Gastroesophageal sphincter (tissue), 4 donors: Measurements from ENCODE around the gene EPHB3. TPM values are rescaled to one million over a fixed set of nuclear protein-coding genes. Genes with fewer than 3 reads are reported as not detected.

Source experiments
- ATAC-seq: fragments of 150-250 bp; one replicate; pipeline ENCODE4 v1.9.1; 2016; ENCODE audit warnings: mild to moderate bottlenecking, moderate library complexity
- H3K27ac ChIP-seq, 4 donors: fragments of 200-600 bp; sonication (generic) in 3 of 4; 1 replicate in 3 of 4; 2 replicates in 1 of 4; pipeline ENCODE4 v1.5.1; 2016 to 2019
- H3K27me3 ChIP-seq: fragments of 200-600 bp; sonication (generic); one replicate; pipeline ENCODE4 v1.5.1; 2019
- H3K36me3 ChIP-seq, 2 donors: fragments of 200-600 bp; sonication (generic); one replicate each; pipeline ENCODE4 v1.5.1; 2019; ENCODE audit warnings: control low read depth in 1 of 2
- H3K4me1 ChIP-seq, 3 donors: fragments of 200-600 bp; sonication (generic); 1 replicate in 2 of 3; 2 replicates in 1 of 3; pipeline ENCODE4 v1.5.1; 2016 to 2019; ENCODE audit warnings: control low read depth in 2 of 3
- H3K4me3 ChIP-seq, 2 donors: fragments of 200-600 bp; sonication (generic); one replicate each; pipeline ENCODE4 v1.5.1; 2019; ENCODE audit warnings: mild to moderate bottlenecking in 1 of 2, moderate library complexity in 1 of 2
- H3K9me3 ChIP-seq, 3 donors: fragments of 200-600 bp; sonication (generic); one replicate each; pipeline ENCODE4 v1.5.1; 2017 to 2019; ENCODE audit warnings: control low read depth in 2 of 3
- EP300 ChIP-seq: sonication (generic); formaldehyde crosslinking; IDR thresholded peaks from one replicate; pipeline ENCODE4 v1.6.1; 2017; ENCODE audit warnings: antibody characterized with exemption, mild to moderate bottlenecking
- POLR2A ChIP-seq, 2 donors: fragments of 450-650 bp; IDR thresholded peaks; one replicate each; pipeline ENCODE4 v1.6.1; 2017; ENCODE audit warnings: antibody characterized with exemption in 2 of 2, mild to moderate bottlenecking in 2 of 2, moderate library complexity in 1 of 2
- POLR2AphosphoS5 ChIP-seq: sonication (generic); formaldehyde crosslinking; IDR thresholded peaks from one replicate; pipeline ENCODE4 v1.6.1; 2017; ENCODE audit warnings: antibody characterized with exemption
- WGBS, 2 donors: methylation state at CpG; one replicate each; pipeline ENCODE4 v1.1.5; 2018; ENCODE audit warnings: low coverage in 1 of 2; 5-methylcytosine and 5-hydroxymethylcytosine counted together
- total RNA-seq, 4 donors: library from RNA; depleted of rRNA; stranded (reverse); fragments of >200 nt; gene quantifications; one replicate each; pipeline ENCODE4 v1.1.0, GENCODE V29; 2016
- TF ChIP-seq, protein P1 (sequence below), 4 experiments: fragments of 200-600 bp in 2 of 4; fragments of 450-650 bp in 2 of 4; sonication (generic) in 1 of 4; IDR thresholded peaks; one replicate each; pipeline ENCODE4 v1.5.1; 2017 to 2019; ENCODE audit warnings: antibody characterized with exemption in 4 of 4, mild to moderate bottlenecking in 2 of 4, moderate library complexity in 2 of 4

The EPHB3 gene
- total RNA-seq, 4 donors from 2014 or later, result 3.1 to 10.6 (median 4.6) TPM

DNA sequence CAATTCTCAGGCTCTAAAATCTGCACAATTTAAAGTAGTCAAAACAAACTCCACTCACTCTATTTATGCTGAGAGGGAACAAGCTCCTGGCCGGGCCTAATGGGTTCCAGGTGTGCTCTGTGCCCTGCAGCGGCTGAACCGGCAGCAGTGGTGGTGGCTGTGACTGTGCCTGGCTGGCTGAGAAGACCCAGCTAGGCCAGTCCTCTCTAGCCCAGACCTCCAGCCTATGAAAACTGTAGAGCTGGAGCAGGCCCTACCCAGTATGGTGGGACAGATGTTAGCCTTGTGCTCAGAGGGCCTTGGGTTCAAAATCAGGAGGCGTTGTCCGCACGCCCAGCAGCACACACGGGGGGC is 37.0 kb downstream of the EPHB3 start:
- H3K27me3 ChIP-seq, result peaks cover 26% of the 10 kb centered on the region
- no peaks in the 10 kb centered on the region for H3K36me3 ChIP-seq
- no peaks in the 10 kb centered on the region for H3K9me3 ChIP-seq
- TF ChIP-seq POLR2A (IDR thresholded peaks at IDR 0.05) (no peak), EP300 (no peak)
- H3K27ac ChIP-seq, result no peak overlapping the region
- WGBS, 2 donors, result 89 to 96% methylated on average over 3 to 4 of the region's 7 CpGs
- no peak overlapping the region for H3K4me3 ChIP-seq
- ATAC-seq, result no peak
- peaks cover 0 to 28% (median 2%) of the 10 kb centered on the region in 3 donors for H3K4me1 ChIP-seq

DNA sequence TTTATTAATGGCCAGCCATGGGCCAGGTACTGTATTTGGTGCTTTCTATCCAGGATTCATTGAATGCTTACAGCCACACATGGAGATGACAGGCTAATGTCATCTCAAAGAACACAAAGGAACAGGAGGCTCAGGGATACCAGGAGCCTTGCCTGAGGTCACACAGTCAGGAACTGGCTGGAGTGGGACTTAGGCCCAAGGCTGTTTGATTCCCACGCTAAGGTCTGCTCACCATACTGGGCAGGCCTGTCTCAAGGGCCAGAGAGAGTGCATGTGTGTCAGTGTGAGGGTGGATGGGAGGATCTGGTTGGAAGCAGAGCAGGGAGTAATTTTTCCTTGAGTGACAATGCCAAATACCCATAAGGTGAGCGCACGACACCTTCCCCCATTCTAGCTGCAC is 37.6 kb downstream of the EPHB3 start:
- 86% methylated on average over 1 of the region's 3 CpGs; no CpG with 5 or more reads in 1 of the 2 donors for WGBS, 2 donors
- no peak overlapping the region for H3K27ac ChIP-seq
- TF ChIP-seq POLR2A (IDR thresholded peaks at IDR 0.05) (no peak), POLR2AphosphoS5 (no peak), EP300 (no peak)
- TF ChIP-seq, protein P1, sequence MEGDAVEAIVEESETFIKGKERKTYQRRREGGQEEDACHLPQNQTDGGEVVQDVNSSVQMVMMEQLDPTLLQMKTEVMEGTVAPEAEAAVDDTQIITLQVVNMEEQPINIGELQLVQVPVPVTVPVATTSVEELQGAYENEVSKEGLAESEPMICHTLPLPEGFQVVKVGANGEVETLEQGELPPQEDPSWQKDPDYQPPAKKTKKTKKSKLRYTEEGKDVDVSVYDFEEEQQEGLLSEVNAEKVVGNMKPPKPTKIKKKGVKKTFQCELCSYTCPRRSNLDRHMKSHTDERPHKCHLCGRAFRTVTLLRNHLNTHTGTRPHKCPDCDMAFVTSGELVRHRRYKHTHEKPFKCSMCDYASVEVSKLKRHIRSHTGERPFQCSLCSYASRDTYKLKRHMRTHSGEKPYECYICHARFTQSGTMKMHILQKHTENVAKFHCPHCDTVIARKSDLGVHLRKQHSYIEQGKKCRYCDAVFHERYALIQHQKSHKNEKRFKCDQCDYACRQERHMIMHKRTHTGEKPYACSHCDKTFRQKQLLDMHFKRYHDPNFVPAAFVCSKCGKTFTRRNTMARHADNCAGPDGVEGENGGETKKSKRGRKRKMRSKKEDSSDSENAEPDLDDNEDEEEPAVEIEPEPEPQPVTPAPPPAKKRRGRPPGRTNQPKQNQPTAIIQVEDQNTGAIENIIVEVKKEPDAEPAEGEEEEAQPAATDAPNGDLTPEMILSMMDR (IDR thresholded peaks at IDR 0.05), result no peak
- H3K4me1 ChIP-seq, result peaks cover 0 to 28% (median 8%) of the 10 kb centered on the region in 3 donors
- no peaks in the 10 kb centered on the region for H3K9me3 ChIP-seq
- no peak overlapping the region for H3K4me3 ChIP-seq
- peaks cover 32% of the 10 kb centered on the region for H3K27me3 ChIP-seq
- no peak for ATAC-seq
- H3K36me3 ChIP-seq, result no peaks in the 10 kb centered on the region

DNA sequence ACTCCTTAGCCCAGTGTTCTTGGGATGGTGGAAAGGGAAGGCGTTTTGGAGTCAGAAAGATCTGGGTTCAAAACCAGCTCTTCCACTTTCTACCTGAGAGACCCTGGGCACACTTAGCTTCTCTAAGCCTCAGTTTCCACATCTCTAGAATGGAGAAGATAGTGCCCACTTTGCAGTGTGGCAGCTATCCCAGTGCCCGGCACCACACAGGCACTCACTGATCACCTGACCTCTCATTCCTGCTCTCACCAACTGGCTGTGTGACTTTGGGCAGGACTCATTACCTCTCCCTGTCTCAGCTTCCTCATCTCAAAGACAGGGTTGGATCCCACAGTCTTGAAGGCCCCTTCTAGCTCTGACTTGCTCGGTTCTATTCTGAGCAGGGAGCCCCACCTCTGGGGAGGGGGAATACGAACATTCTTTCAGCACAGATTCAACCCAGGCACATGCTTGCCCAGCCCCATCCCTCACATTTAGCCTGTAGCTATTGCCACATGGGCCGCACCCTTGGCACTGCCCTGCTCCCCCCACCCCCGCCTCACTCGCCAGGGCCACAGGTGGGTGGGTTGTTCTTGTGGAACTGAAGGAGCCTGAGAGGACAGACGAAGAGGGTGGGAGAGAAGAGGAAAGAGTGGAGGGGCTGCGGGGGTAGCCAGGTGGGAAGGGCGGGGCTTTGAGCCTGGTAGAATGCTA is 39.2 kb downstream of the EPHB3 start:
- WGBS, 2 donors, result 73 to 96% methylated on average over 4 to 5 of the region's 10 CpGs
- no peaks in the 10 kb centered on the region for H3K9me3 ChIP-seq
- H3K4me3 ChIP-seq, result no peak overlapping the region
- no peaks in the 10 kb centered on the region for H3K36me3 ChIP-seq
- peaks cover 0 to 35% (median 16%) of the 10 kb centered on the region in 3 donors for H3K4me1 ChIP-seq
- peaks cover 49% of the 10 kb centered on the region for H3K27me3 ChIP-seq
- ATAC-seq, result no peak
- H3K27ac ChIP-seq, result no peak overlapping the region
- TF ChIP-seq, protein P1 (IDR thresholded peaks at IDR 0.05), result no peak
- TF ChIP-seq POLR2A (IDR thresholded peaks at IDR 0.05), result no peak

GRCh38 chr3:184601576-184602371 is 40.2 kb downstream of the EPHB3 start:
- no peak for ATAC-seq
- Histone ChIP-seq H3K9me3 (no peaks in the 10 kb centered on the region), H3K36me3 (no peaks in the 10 kb centered on the region), H3K27me3 (peaks cover 58% of the 10 kb centered on the region), H3K4me3 (peak overlapping the region in 1 of 2 donors; percentile 37), H3K4me1 (peaks cover 0 to 35% (median 16%) of the 10 kb centered on the region in 3 donors), H3K27ac (peak overlapping the region in 1 of 4 donors; percentile 50)
- TF ChIP-seq POLR2AphosphoS5 (no peak), EP300 (no peak), POLR2A (IDR thresholded peaks at IDR 0.05) (no peak)
- TF ChIP-seq, protein P1 (IDR thresholded peaks at IDR 0.05), result no peak
- 10 to 20% methylated on average over 2 to 15 of the region's 63 CpGs for WGBS, 2 donors

DNA sequence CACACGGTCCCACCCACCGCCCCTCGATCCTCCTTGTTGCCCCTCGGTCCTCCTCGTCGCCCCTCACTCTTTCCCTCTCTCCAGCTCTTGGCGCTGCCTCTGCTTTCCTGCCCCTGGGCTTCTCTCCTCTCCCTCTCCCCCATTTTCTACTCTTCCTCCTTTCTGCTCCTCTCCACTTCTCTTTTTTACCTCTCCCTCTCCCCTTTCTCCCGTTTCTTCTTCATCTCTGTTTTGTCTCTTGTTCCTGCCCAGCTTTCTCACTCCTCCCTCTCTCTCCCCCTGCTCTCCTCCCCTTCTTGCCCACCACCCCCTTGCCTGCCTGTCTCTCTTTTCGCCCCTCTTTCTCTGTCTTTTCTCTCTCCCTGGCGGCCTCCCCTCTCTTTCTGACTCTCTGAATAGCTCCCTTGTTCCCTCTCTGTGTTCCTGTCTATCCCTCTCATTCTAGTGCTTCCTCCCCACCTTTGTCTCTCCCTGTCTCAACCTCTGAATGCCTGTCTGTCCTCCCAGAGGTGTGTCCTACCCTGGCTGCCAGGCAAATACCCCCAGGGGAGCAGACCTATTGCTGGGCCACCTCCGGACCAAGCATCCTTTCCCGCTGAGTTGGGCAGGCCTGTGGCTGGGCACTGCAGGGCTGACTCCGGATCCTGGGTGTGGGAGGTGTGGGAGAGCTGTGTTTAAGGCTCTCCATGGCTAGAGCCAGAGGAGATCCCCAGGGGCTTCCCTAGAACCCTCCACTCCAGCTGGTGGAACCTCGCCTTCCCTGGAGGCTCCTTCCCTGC is 41.0 kb downstream of the EPHB3 start:
- Histone ChIP-seq H3K4me1 (peaks cover 0 to 35% (median 16%) of the 10 kb centered on the region in 3 donors), H3K27ac (peak overlapping the region in 1 of 4 donors; percentile 50), H3K36me3 (no peaks in the 10 kb centered on the region), H3K27me3 (peaks cover 65% of the 10 kb centered on the region), H3K9me3 (no peaks in the 10 kb centered on the region), H3K4me3 (peak overlapping the region in 1 of 2 donors; percentile 37)
- WGBS, 2 donors, result 43 to 60% methylated on average over 4 to 10 of the region's 14 CpGs
- no peak for TF ChIP-seq EP300
- TF ChIP-seq POLR2A (IDR thresholded peaks at IDR 0.05), result no peak
- no peak for TF ChIP-seq POLR2AphosphoS5
- TF ChIP-seq, protein P1 (IDR thresholded peaks at IDR 0.05), result no peak
- ATAC-seq, result no peak
